Measurements from ENCODE around the gene CRP.

Gene CRP, protein sequence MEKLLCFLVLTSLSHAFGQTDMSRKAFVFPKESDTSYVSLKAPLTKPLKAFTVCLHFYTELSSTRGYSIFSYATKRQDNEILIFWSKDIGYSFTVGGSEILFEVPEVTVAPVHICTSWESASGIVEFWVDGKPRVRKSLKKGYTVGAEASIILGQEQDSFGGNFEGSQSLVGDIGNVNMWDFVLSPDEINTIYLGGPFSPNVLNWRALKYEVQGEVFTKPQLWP

DNA sequence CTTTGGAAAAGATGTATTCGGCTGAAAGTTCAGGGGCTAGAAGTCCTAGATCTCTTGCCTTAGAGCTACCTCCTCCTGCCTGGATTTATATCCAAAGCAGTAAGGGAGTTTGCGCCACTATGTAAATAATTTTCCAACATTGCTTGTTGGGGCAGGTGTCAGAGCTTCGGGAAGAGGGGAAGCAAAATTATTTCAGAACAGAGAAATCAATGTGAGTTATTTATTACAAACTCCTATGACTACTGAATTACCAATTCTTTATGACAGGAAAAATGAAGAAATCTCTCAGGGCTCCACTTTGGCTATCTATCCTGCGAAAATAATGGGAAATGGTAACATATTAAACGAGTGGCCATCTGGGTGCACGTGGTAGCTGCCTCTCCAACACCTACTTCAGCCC, at the start of gene CRP:
TSS of gene CRP (minus strand) at position 61 of the 400 bp plus-strand sequence. CDS start 104 bp downstream, outside the sequence.
- TF ChIP-seq, protein P1, sequence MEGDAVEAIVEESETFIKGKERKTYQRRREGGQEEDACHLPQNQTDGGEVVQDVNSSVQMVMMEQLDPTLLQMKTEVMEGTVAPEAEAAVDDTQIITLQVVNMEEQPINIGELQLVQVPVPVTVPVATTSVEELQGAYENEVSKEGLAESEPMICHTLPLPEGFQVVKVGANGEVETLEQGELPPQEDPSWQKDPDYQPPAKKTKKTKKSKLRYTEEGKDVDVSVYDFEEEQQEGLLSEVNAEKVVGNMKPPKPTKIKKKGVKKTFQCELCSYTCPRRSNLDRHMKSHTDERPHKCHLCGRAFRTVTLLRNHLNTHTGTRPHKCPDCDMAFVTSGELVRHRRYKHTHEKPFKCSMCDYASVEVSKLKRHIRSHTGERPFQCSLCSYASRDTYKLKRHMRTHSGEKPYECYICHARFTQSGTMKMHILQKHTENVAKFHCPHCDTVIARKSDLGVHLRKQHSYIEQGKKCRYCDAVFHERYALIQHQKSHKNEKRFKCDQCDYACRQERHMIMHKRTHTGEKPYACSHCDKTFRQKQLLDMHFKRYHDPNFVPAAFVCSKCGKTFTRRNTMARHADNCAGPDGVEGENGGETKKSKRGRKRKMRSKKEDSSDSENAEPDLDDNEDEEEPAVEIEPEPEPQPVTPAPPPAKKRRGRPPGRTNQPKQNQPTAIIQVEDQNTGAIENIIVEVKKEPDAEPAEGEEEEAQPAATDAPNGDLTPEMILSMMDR (IDR thresholded peaks at IDR 0.05; ENCODE audit: borderline replicate concordance, insufficient read depth, low read depth, low read length): no peak
- no peak within 1 kb of the TSS for H3K4me3 ChIP-seq (ENCODE audit: low read depth, low read length)

DNA sequence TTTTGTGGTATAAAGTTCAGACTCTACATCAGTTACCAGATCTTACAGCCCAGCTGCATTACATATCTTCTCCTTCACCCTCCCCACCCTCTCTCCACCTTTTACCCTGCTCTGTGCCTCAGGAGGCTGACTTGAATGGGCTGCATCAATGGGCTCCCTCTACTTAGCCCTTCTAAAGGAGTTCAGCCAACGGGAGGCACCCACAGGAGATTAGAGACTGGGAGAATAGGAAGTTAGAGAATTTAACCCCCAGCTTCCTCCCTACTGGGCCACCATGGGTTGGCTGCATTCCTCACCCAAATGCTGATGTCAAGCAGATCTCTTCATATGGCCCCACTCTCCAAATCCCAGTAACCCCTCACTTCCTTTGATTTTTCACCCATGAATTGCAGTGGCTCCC, 49.3 kb upstream of the CRP start:
- TF ChIP-seq, protein P1 (IDR thresholded peaks at IDR 0.05; ENCODE audit: borderline replicate concordance, insufficient read depth, low read depth, low read length): no peak
- no peak overlapping the region for H3K4me3 ChIP-seq (ENCODE audit: low read depth, low read length)

DNA sequence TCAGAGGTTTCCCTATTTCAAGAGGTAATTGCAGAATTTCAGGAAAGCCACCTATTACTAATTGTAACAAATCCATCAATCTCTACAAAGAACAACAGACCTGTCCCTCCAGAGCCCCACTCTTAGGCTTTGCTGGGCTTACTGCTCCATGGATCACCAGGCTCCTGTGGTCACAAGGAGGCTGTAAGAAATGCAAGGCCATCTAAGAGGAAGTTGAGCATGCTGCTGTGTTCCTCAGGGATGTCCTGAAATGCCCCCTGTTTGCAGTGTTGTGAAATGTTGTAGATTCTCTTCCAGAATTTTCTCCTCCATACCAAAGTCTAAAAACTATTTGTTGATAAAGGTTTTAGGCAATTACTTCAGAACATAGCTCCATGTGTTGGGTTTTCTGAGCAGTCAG, 42.0 kb upstream of the CRP start:
- TF ChIP-seq, protein P1 (IDR thresholded peaks at IDR 0.05; ENCODE audit: borderline replicate concordance, insufficient read depth, low read depth, low read length): no peak
- no peak overlapping the region for H3K4me3 ChIP-seq (ENCODE audit: low read depth, low read length)

DNA sequence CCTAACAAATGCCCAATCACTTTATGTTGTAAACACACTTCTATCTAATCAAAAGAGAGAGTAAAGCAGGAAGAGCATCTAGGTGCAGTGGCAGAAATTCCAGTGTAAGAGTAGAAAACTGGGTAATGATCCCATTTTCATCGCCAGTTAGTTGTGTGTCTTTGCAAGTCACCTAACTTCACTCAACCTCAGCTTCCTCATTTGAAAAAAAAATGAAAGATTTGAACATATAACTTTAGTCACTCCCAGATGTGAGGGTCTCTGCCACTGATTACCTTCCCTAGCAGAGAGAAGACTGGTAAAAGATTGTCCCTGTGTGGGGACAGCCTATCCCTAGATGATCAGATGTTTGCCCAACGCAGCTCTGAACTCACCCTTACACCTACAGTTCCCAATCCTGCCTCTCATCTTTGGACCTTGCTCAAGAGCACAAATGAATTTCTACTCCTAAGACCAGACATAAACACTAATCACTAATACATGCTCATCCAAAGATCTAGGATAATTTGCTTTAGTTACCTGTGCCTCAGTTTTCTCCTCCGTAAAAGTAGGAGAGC, 41.1 kb upstream of the CRP start:
- H3K4me3 ChIP-seq (ENCODE audit: low read depth, low read length): no peak overlapping the region
- TF ChIP-seq, protein P1 (IDR thresholded peaks at IDR 0.05; ENCODE audit: borderline replicate concordance, insufficient read depth, low read depth, low read length): no peak

DNA sequence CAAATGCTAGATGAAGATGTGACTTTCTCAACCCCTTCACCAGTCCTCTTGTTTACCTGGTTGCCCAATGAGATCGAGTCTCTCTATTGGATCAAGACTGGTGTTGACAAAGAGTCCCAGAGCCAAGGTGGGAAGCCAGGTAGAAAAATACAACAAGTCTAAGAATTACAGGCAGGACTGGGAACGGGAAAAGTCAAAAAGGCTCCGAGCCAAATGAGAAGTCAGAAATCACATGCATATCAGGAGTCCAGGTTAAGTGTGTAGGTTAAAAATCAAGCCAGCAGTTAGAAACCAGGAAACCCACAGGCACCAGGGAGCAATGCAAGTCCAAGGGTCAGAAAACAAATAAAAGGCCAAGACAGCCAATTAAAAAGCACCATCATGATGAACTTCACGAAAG, 39.0 kb upstream of the CRP start:
- TF ChIP-seq, protein P1 (IDR thresholded peaks at IDR 0.05; ENCODE audit: borderline replicate concordance, insufficient read depth, low read depth, low read length): no peak
- no peak overlapping the region for H3K4me3 ChIP-seq (ENCODE audit: low read depth, low read length)

DNA sequence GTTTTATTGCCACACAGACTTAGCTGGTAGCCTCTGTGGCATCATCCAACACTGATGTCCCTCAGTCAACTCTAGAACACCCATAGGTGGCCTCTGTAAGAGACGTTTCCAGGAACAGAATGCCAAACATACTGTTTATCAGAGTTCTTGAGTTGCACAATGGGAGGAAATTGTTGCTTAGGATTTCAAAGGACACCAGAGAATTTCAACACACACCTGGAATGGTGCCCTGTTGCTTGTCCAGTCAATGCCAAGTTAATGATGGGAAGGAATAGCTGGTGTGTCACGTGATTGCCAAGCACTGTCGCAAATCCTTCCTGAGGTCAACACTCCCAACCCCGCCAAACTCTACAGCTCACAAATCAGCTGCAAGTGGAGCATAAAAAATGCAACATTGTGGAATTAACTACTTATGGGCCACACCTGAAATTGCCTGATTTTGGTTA, 37.8 kb upstream of the CRP start:
- TF ChIP-seq, protein P1 (IDR thresholded peaks at IDR 0.05; ENCODE audit: borderline replicate concordance, insufficient read depth, low read depth, low read length): no peak
- H3K4me3 ChIP-seq (ENCODE audit: low read depth, low read length): no peak overlapping the region

DNA sequence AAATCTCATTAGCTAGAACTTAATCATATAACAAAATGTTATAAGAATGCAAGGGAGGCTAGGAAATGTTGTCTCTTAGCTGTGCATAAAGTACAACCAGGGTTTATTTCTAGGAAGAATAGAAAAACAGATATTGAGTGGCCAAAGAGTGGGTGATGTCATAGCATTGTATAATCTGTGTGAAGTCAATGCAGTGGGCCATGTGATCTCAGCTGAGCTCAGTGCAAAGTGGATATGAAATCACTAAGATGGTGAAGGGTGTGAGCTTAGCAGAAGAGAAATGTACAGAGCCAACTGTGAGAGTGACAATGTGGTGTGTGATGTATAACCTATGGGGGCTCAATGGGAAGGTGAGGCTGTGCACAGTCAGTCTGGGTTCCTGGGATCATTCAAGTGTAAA, 36.6 kb upstream of the CRP start:
- TF ChIP-seq, protein P1 (IDR thresholded peaks at IDR 0.05; ENCODE audit: borderline replicate concordance, insufficient read depth, low read depth, low read length): no peak

More for the DNA sequence above, 36.6 kb upstream of the CRP start:
- H3K4me3 ChIP-seq (ENCODE audit: low read depth, low read length): no peak overlapping the region

Data from GM12875 (cell line).